ENCODE measurements around the gene MAD1L1. TPM values are rescaled to one million over a fixed set of nuclear protein-coding genes. Genes with fewer than 3 reads are reported as not detected.

Gene MAD1L1
- total RNA-seq, 2 donors from 2014 or later: 81.3 to 115 TPM

GRCh38 chr7:2217206-2217605 is 15.5 kb downstream of the MAD1L1 start:
- DNase-seq: no peak
- H3K27me3 Mint-ChIP-seq: no peaks in the 10 kb centered on the region
- H3K4me3 Mint-ChIP-seq: no peak overlapping the region
- H3K9me3 ChIP-seq (ENCODE audit: control insufficient read depth, low read length, poor library complexity, severe bottlenecking): no peaks in the 10 kb centered on the region
- peaks cover 21% of the 10 kb centered on the region for H3K36me3 Mint-ChIP-seq (ENCODE audit: low read depth)
- no peak for ATAC-seq
- peaks cover 21% of the 10 kb centered on the region for H3K4me1 Mint-ChIP-seq
- no peak overlapping the region for H3K27ac Mint-ChIP-seq

- H3K4me3 Mint-ChIP-seq: no peak overlapping the region
- H3K27me3 Mint-ChIP-seq: no peaks in the 10 kb centered on the region
- peaks cover 21% of the 10 kb centered on the region for H3K4me1 Mint-ChIP-seq
- ATAC-seq: no peak
- peak overlapping the region; percentile 53 for H3K27ac Mint-ChIP-seq
- DNase-seq: no peak
- H3K36me3 Mint-ChIP-seq (ENCODE audit: low read depth): peaks cover 21% of the 10 kb centered on the region
- H3K9me3 ChIP-seq (ENCODE audit: control insufficient read depth, low read length, poor library complexity, severe bottlenecking): no peaks in the 10 kb centered on the region
Observed at GRCh38 chr7:2215851-2216250, 16.9 kb downstream of the MAD1L1 start.

- DNase-seq: no peak
- no peaks in the 10 kb centered on the region for H3K27me3 Mint-ChIP-seq
- H3K9me3 ChIP-seq (ENCODE audit: control insufficient read depth, low read length, poor library complexity, severe bottlenecking): no peaks in the 10 kb centered on the region
- peaks cover 21% of the 10 kb centered on the region for H3K36me3 Mint-ChIP-seq (ENCODE audit: low read depth)
- no peak overlapping the region for H3K4me3 Mint-ChIP-seq
- H3K4me1 Mint-ChIP-seq: peaks cover 23% of the 10 kb centered on the region
- ATAC-seq: peak; percentile 68
- no peak overlapping the region for H3K27ac Mint-ChIP-seq
Observed at GRCh38 chr7:2214636-2215035, 18.1 kb downstream of the MAD1L1 start.

GRCh38 chr7:2213551-2214215 is 19.1 kb downstream of the MAD1L1 start:
- no peak for DNase-seq
- ATAC-seq: no peak
- H3K9me3 ChIP-seq (ENCODE audit: control insufficient read depth, low read length, poor library complexity, severe bottlenecking): no peaks in the 10 kb centered on the region
- Mint-ChIP-seq H3K27me3 (no peaks in the 10 kb centered on the region), H3K4me1 (peaks cover 23% of the 10 kb centered on the region), H3K4me3 (no peak overlapping the region), H3K27ac (peak overlapping the region; percentile 79), H3K36me3 (ENCODE audit: low read depth) (peaks cover 24% of the 10 kb centered on the region)

GRCh38 chr7:2212906-2213305 is 19.8 kb downstream of the MAD1L1 start:
- no peaks in the 10 kb centered on the region for H3K27me3 Mint-ChIP-seq
- peaks cover 23% of the 10 kb centered on the region for H3K4me1 Mint-ChIP-seq
- ATAC-seq (no peak), DNase-seq (no peak)
- H3K9me3 ChIP-seq (ENCODE audit: control insufficient read depth, low read length, poor library complexity, severe bottlenecking): no peaks in the 10 kb centered on the region
- H3K4me3 Mint-ChIP-seq: no peak overlapping the region
- H3K27ac Mint-ChIP-seq: no peak overlapping the region
- peaks cover 26% of the 10 kb centered on the region for H3K36me3 Mint-ChIP-seq (ENCODE audit: low read depth)

- H3K36me3 Mint-ChIP-seq (ENCODE audit: low read depth): peaks cover 22% of the 10 kb centered on the region
- no peak for DNase-seq
- H3K27ac Mint-ChIP-seq: no peak overlapping the region
- peaks cover 22% of the 10 kb centered on the region for H3K4me1 Mint-ChIP-seq
- no peaks in the 10 kb centered on the region for H3K9me3 ChIP-seq (ENCODE audit: control insufficient read depth, low read length, poor library complexity, severe bottlenecking)
- no peaks in the 10 kb centered on the region for H3K27me3 Mint-ChIP-seq
- no peak overlapping the region for H3K4me3 Mint-ChIP-seq
- no peak for ATAC-seq
Observed at GRCh38 chr7:2211926-2212325, 20.8 kb downstream of the MAD1L1 start.

GRCh38 chr7:2211259-2211880 is 21.4 kb downstream of the MAD1L1 start:
- peaks cover 22% of the 10 kb centered on the region for H3K36me3 Mint-ChIP-seq (ENCODE audit: low read depth)
- no peak for DNase-seq
- ATAC-seq: no peak

GRCh38 chr7:2210551-2211258 is 22.0 kb downstream of the MAD1L1 start:
- Mint-ChIP-seq H3K27me3 (no peaks in the 10 kb centered on the region), H3K27ac (no peak overlapping the region), H3K36me3 (ENCODE audit: low read depth) (peaks cover 16% of the 10 kb centered on the region), H3K4me3 (no peak overlapping the region), H3K4me1 (peaks cover 18% of the 10 kb centered on the region)
- DNase-seq (no peak), ATAC-seq (no peak)
- H3K9me3 ChIP-seq (ENCODE audit: control insufficient read depth, low read length, poor library complexity, severe bottlenecking): no peaks in the 10 kb centered on the region

More at GRCh38 chr7:2211259-2211880, 21.4 kb downstream of the MAD1L1 start:
- no peak overlapping the region for H3K4me3 Mint-ChIP-seq
- no peaks in the 10 kb centered on the region for H3K9me3 ChIP-seq (ENCODE audit: control insufficient read depth, low read length, poor library complexity, severe bottlenecking)
- peaks cover 21% of the 10 kb centered on the region for H3K4me1 Mint-ChIP-seq
- H3K27ac Mint-ChIP-seq: no peak overlapping the region
- no peaks in the 10 kb centered on the region for H3K27me3 Mint-ChIP-seq

- H3K9me3 ChIP-seq (ENCODE audit: control insufficient read depth, low read length, poor library complexity, severe bottlenecking): no peaks in the 10 kb centered on the region
- peaks cover 13% of the 10 kb centered on the region for H3K4me1 Mint-ChIP-seq
- DNase-seq (no peak), ATAC-seq (no peak)
- H3K4me3 Mint-ChIP-seq: no peak overlapping the region
- no peak overlapping the region for H3K27ac Mint-ChIP-seq
- peaks cover 13% of the 10 kb centered on the region for H3K36me3 Mint-ChIP-seq (ENCODE audit: low read depth)
- no peaks in the 10 kb centered on the region for H3K27me3 Mint-ChIP-seq
Observed at GRCh38 chr7:2209961-2210323, 22.8 kb downstream of the MAD1L1 start.

GRCh38 chr7:2209146-2209960 is 23.4 kb downstream of the MAD1L1 start:
- peak overlapping the region; percentile 72 for H3K27ac Mint-ChIP-seq
- peak in 2 of 3 donors; percentile 19 to 23 for DNase-seq
- H3K4me1 Mint-ChIP-seq: peaks cover 9% of the 10 kb centered on the region
- no peaks in the 10 kb centered on the region for H3K9me3 ChIP-seq (ENCODE audit: control insufficient read depth, low read length, poor library complexity, severe bottlenecking)
- peak; percentile 60 for ATAC-seq
- H3K27me3 Mint-ChIP-seq: no peaks in the 10 kb centered on the region
- H3K36me3 Mint-ChIP-seq (ENCODE audit: low read depth): peaks cover 13% of the 10 kb centered on the region
- no peak overlapping the region for H3K4me3 Mint-ChIP-seq

- H3K9me3 ChIP-seq (ENCODE audit: control insufficient read depth, low read length, poor library complexity, severe bottlenecking): no peaks in the 10 kb centered on the region
- peaks cover 10% of the 10 kb centered on the region for H3K36me3 Mint-ChIP-seq (ENCODE audit: low read depth)
- peak overlapping the region; percentile 72 for H3K27ac Mint-ChIP-seq
Observed at GRCh38 chr7:2208712-2209111, 24.0 kb downstream of the MAD1L1 start.

GRCh38 chr7:2205036-2205780 is 27.5 kb downstream of the MAD1L1 start:
- DNase-seq (no peak), ATAC-seq (no peak)
- H3K27ac Mint-ChIP-seq: no peak overlapping the region
- H3K4me1 Mint-ChIP-seq: peaks cover 8% of the 10 kb centered on the region
- H3K27me3 Mint-ChIP-seq: no peaks in the 10 kb centered on the region
- H3K9me3 ChIP-seq (ENCODE audit: control insufficient read depth, low read length, poor library complexity, severe bottlenecking): no peaks in the 10 kb centered on the region
- H3K36me3 Mint-ChIP-seq (ENCODE audit: low read depth): peaks cover 5% of the 10 kb centered on the region
- no peak overlapping the region for H3K4me3 Mint-ChIP-seq

More at GRCh38 chr7:2208712-2209111, 24.0 kb downstream of the MAD1L1 start:
- Mint-ChIP-seq H3K27me3 (no peaks in the 10 kb centered on the region), H3K4me1 (peaks cover 10% of the 10 kb centered on the region), H3K4me3 (no peak overlapping the region)
- no peak for ATAC-seq
- DNase-seq: no peak

All from T-helper 17 cell (primary cell).